HL-60 (cell line): ENCODE data around the gene BTNL8.

ENCODE experiments used
- DNase-seq, 2 experiments: peaks; one replicate each; pipeline ENCODE4 v3.0.0-alpha.2; 2010 to 2020; ENCODE audit warnings: low read depth in 1 of 2, low spot score in 1 of 2
- H3K27ac ChIP-seq: fragments of 250-450 bp; sonication (Bioruptor Pico); replicated peaks from 2 replicates; pipeline ENCODE4 v1.5.1; 2020; ENCODE audit warnings: mild to moderate bottlenecking, moderate library complexity
- H3K27me3 ChIP-seq: fragments of 250-450 bp; sonication (Bioruptor Pico); 2 replicates; pipeline ENCODE4 v1.5.1; 2021; ENCODE audit warnings: mild to moderate bottlenecking, moderate library complexity; ENCODE audit not compliant: insufficient read depth, poor library complexity, severe bottlenecking
- H3K4me3 ChIP-seq: replicated peaks from 2 replicates; pipeline ENCODE4 v1.5.1; 2011; ENCODE audit warnings: mild to moderate bottlenecking, control low read depth, low read length; ENCODE audit not compliant: insufficient read depth
- GABPA ChIP-seq: IDR thresholded peaks from 2 replicates; pipeline ENCODE4 v1.6.1; 2012; ENCODE audit warnings: low read depth
- POLR2AphosphoS5 ChIP-seq: IDR thresholded peaks from 2 replicates; pipeline ENCODE4 v1.6.1; 2012; ENCODE audit warnings: low read depth
- SPI1 ChIP-seq: IDR thresholded peaks from 2 replicates; pipeline ENCODE4 v1.6.1; 2012; ENCODE audit warnings: low read depth, mild to moderate bottlenecking, borderline replicate concordance
- TF ChIP-seq, protein P1 (sequence below): IDR thresholded peaks from one replicate; pipeline ENCODE4 v1.5.1; 2011; ENCODE audit warnings: low read length, control low read depth, inconsistent platforms; ENCODE audit not compliant: insufficient read depth
- TF ChIP-seq, protein P2 (sequence below): IDR thresholded peaks from 2 replicates; pipeline ENCODE4 v1.6.1; 2012; ENCODE audit warnings: low read depth; ENCODE audit not compliant: insufficient replicate concordance

Gene BTNL8

DNA sequence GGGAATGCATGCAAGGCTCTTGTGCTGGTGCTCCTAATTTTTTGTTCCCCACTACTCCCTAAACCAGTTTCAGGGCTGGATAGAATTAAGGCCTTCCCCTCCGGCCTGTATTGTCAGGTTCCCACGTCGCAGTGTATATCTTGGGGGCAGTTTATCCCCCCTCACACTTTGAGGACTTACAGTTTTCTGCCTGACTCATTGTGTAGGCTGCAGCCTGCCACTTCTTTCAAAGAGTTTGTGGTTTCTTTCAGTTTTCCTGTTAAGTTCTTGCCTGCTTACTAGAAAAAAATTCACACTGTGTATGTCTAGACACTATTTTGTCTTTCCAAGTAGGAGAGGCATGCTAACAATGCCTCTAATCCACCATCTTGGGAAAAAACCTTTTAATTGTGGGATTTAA lies 61.2 kb downstream of the BTNL8 start:
- Histone ChIP-seq H3K4me3 (no peak overlapping the region), H3K27me3 (peaks cover 1% of the 10 kb centered on the region), H3K27ac (no peak overlapping the region)
- no peak for DNase-seq
- no peak for TF ChIP-seq POLR2AphosphoS5
- TF ChIP-seq SPI1: no peak
- TF ChIP-seq, protein P1, sequence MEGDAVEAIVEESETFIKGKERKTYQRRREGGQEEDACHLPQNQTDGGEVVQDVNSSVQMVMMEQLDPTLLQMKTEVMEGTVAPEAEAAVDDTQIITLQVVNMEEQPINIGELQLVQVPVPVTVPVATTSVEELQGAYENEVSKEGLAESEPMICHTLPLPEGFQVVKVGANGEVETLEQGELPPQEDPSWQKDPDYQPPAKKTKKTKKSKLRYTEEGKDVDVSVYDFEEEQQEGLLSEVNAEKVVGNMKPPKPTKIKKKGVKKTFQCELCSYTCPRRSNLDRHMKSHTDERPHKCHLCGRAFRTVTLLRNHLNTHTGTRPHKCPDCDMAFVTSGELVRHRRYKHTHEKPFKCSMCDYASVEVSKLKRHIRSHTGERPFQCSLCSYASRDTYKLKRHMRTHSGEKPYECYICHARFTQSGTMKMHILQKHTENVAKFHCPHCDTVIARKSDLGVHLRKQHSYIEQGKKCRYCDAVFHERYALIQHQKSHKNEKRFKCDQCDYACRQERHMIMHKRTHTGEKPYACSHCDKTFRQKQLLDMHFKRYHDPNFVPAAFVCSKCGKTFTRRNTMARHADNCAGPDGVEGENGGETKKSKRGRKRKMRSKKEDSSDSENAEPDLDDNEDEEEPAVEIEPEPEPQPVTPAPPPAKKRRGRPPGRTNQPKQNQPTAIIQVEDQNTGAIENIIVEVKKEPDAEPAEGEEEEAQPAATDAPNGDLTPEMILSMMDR: no peak
- no peak for TF ChIP-seq GABPA
- TF ChIP-seq, protein P2, sequence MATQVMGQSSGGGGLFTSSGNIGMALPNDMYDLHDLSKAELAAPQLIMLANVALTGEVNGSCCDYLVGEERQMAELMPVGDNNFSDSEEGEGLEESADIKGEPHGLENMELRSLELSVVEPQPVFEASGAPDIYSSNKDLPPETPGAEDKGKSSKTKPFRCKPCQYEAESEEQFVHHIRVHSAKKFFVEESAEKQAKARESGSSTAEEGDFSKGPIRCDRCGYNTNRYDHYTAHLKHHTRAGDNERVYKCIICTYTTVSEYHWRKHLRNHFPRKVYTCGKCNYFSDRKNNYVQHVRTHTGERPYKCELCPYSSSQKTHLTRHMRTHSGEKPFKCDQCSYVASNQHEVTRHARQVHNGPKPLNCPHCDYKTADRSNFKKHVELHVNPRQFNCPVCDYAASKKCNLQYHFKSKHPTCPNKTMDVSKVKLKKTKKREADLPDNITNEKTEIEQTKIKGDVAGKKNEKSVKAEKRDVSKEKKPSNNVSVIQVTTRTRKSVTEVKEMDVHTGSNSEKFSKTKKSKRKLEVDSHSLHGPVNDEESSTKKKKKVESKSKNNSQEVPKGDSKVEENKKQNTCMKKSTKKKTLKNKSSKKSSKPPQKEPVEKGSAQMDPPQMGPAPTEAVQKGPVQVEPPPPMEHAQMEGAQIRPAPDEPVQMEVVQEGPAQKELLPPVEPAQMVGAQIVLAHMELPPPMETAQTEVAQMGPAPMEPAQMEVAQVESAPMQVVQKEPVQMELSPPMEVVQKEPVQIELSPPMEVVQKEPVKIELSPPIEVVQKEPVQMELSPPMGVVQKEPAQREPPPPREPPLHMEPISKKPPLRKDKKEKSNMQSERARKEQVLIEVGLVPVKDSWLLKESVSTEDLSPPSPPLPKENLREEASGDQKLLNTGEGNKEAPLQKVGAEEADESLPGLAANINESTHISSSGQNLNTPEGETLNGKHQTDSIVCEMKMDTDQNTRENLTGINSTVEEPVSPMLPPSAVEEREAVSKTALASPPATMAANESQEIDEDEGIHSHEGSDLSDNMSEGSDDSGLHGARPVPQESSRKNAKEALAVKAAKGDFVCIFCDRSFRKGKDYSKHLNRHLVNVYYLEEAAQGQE: no peak

DNA sequence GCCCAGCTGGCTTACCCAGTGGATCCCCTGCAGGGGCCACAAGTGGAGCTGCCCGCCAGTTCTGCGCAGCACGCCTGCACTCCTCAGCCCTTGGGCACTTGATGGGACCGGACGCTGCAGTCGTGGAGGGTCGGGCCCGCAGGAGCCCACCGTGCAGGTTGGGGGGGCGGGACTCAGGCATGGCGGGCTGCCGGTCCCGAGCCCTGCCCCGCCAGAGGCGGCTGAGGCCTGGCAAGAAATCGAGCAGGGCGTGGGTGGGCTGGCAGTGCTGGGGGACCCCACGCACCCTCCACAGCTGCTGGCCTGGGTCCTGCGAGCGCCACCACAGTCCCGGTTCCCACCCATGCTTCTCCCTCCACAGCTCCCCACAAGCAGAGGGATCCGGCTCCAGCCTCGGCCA lies 70.4 kb downstream of the BTNL8 start:
- H3K27me3 ChIP-seq: peaks cover 4% of the 10 kb centered on the region
- no peak for DNase-seq
- TF ChIP-seq SPI1 (no peak), POLR2AphosphoS5 (no peak), GABPA (no peak)
- TF ChIP-seq, protein P1: no peak
- TF ChIP-seq, protein P2: no peak
- H3K4me3 ChIP-seq: no peak overlapping the region
- no peak overlapping the region for H3K27ac ChIP-seq

DNA sequence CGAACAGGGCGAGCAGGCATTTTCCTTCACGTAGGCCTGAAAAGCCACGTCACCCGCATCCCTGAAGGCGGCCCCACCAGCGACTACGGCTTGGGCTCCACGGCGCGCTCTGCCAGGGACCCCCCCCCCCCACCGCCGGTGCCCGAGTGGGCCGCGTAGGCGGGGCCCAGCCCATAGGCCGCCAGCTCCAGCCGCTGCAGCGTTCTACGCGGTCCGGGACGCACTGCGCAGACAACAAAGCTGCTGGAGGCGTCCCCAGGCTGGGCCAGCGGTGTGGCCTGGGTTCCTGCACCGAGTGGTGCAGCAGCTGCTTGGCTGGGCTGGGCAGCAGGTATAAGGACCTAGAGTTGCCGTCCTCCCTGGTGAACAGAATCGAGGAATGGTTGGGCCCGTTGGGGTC lies 71.4 kb downstream of the BTNL8 start:
- peaks cover 2% of the 10 kb centered on the region for H3K27me3 ChIP-seq

More for the DNA sequence above, 71.4 kb downstream of the BTNL8 start:
- H3K4me3 ChIP-seq: no peak overlapping the region
- TF ChIP-seq POLR2AphosphoS5 (no peak), SPI1 (no peak), GABPA (no peak)
- TF ChIP-seq, protein P2: no peak
- H3K27ac ChIP-seq: no peak overlapping the region
- no peak for DNase-seq
